Stimulated activated CD4-positive, alpha-beta T cell treated with anti-CD3 and anti-CD28 coated beads, Interleukin-1b, Interleukin-23, amount 100 ng/mL, for 1 hour (primary cell): ENCODE results near the gene ZNF595.
"Not testable (repeated sequence)": the region's sequence is repeated elsewhere in the genome, so short reads cannot be mapped to it uniquely, and the experiment has no call there.

Experiments
- DNase-seq, 2 donors: peaks; one replicate each; pipeline ENCODE4 v3.0.0-alpha.2; 2020; ENCODE audit warnings: low read depth in 2 of 2

Gene ZNF595

GRCh38 chr4:85951-86350 lies 32.8 kb downstream of the ZNF595 start:
- no peak for DNase-seq

GRCh38 chr4:86559-87324 lies 33.6 kb downstream of the ZNF595 start:
- not testable (repeated sequence) for DNase-seq

- DNase-seq: no peak
Measured at GRCh38 chr4:98386-98785, 45.3 kb downstream of the ZNF595 start.

GRCh38 chr4:99863-100262 lies 46.7 kb downstream of the ZNF595 start:
- no peak for DNase-seq

GRCh38 chr4:107083-107443 lies 53.9 kb downstream of the ZNF595 start:
- no peak for DNase-seq

- DNase-seq: no peak
Measured at GRCh38 chr4:107444-108429, 54.6 kb downstream of the ZNF595 start.

GRCh38 chr4:112771-113170 lies 59.6 kb downstream of the ZNF595 start:
- no peak for DNase-seq

GRCh38 chr4:113732-114131 lies 60.6 kb downstream of the ZNF595 start:
- no peak for DNase-seq

GRCh38 chr4:114149-114548 lies 61.0 kb downstream of the ZNF595 start:
- no peak for DNase-seq

- no peak for DNase-seq
Measured at GRCh38 chr4:116499-116898, 63.4 kb downstream of the ZNF595 start.

GRCh38 chr4:120616-121015 lies 67.5 kb downstream of the ZNF595 start:
- DNase-seq: no peak

- DNase-seq: no peak
Measured at GRCh38 chr4:121408-122084, 68.4 kb downstream of the ZNF595 start.

GRCh38 chr4:123922-124274 lies 70.8 kb downstream of the ZNF595 start:
- not testable (repeated sequence) for DNase-seq

- peak; percentile 65 to 79 for DNase-seq
Measured at GRCh38 chr4:124275-125081, 71.4 kb downstream of the ZNF595 start, which contains the start of gene ZNF718. TSS of gene ZNF718 (plus strand) at chr4:124501. CDS start at chr4:124671, 170 bp downstream.

- peak in 1 of 2 donors; percentile 6 for DNase-seq
Measured at GRCh38 chr4:125091-125771, 72.1 kb downstream of the ZNF595 start.

GRCh38 chr4:125833-126232 lies 72.7 kb downstream of the ZNF595 start:
- no peak for DNase-seq

GRCh38 chr4:132483-132882 lies 79.4 kb downstream of the ZNF595 start:
- no peak for DNase-seq
